IMR-90 (cell line): ENCODE measurements around the gene TCF7L2. TPM values are rescaled to one million over a fixed set of nuclear protein-coding genes. Genes with fewer than 3 reads are reported as not detected.

Experiments
- ATAC-seq: fragments of 200-7000 bp; cut with Tn5 transposase; 2 replicates; pipeline ENCODE4 v1.9.1; 2020; ENCODE audit warnings: low read depth, mild to moderate bottlenecking, moderate library complexity
- BruUV-seq: library from RNA; stranded (reverse); fragments of 400-500 nt; replicated peaks from 2 replicates; lab custom pipeline; 2021; lab: Mats Ljungman, UMichigan
- CTCF ChIA-PET: fragments of 300-600 bp; formaldehyde crosslinking; extraction: SDS; loops from one replicate; lab custom pipeline; 2021; ENCODE audit warnings: antibody characterized with exemption; lab: Yijun Ruan, JAX
- POLR2A ChIA-PET: fragments of 300-600 bp; sonication (Branson Sonifier 250); formaldehyde crosslinking; loops from one replicate; lab custom pipeline; 2022; ENCODE audit warnings: antibody characterized with exemption; ENCODE audit not compliant: unreplicated experiment; lab: Charles Lee
- DNase-seq: peaks from one replicate; pipeline ENCODE4 v3.0.0; 2013
- H2AFZ ChIP-seq: replicated peaks from 2 replicates; pipeline ENCODE3; 2013; ENCODE audit warnings: low read length, mild to moderate bottlenecking; ENCODE audit not compliant: poor library complexity
- H2AK5ac ChIP-seq: 2 replicates; pipeline ENCODE4 v1.6.1; 2013; ENCODE audit warnings: low read depth, low read length, inconsistent platforms
- H2AK9ac ChIP-seq: replicated peaks from 2 replicates; pipeline ENCODE3; 2013; ENCODE audit warnings: mild to moderate bottlenecking, low read depth, low read length, moderate library complexity; ENCODE audit not compliant: poor library complexity
- H2BK120ac ChIP-seq: 2 replicates; pipeline ENCODE4 v1.6.1; 2013; ENCODE audit warnings: low read depth, low read length, inconsistent platforms
- H2BK15ac ChIP-seq: 3 replicates; pipeline ENCODE4 v1.6.1; 2013; ENCODE audit warnings: low read depth, low read length, inconsistent platforms
- H2BK20ac ChIP-seq: 2 replicates; pipeline ENCODE4 v1.6.1; 2013; ENCODE audit warnings: low read depth, mild to moderate bottlenecking, inconsistent platforms, low read length, moderate library complexity
- H2BK5ac ChIP-seq: 2 replicates; pipeline ENCODE4 v1.6.1; 2013; ENCODE audit warnings: mild to moderate bottlenecking, low read depth, low read length, inconsistent platforms; ENCODE audit not compliant: poor library complexity, severe bottlenecking
- H3K14ac ChIP-seq: replicated peaks from 2 replicates; pipeline ENCODE4 v1.6.1; 2013; ENCODE audit warnings: low read depth, low read length, inconsistent platforms
- H3K18ac ChIP-seq: 2 replicates; pipeline ENCODE4 v1.6.1; 2013; ENCODE audit warnings: low read depth, low read length, control low read depth
- H3K23ac ChIP-seq: 2 replicates; pipeline ENCODE4 v1.6.1; 2013; ENCODE audit warnings: low read depth, low read length, inconsistent platforms
- H3K27ac ChIP-seq: 2 replicates; pipeline ENCODE4 v1.5.1; 2013; ENCODE audit warnings: mild to moderate bottlenecking, control low read depth, low read length; ENCODE audit not compliant: insufficient read depth
- H3K27me3 ChIP-seq: 2 replicates; pipeline ENCODE4 v1.6.1; 2013; ENCODE audit warnings: low read length; ENCODE audit not compliant: control insufficient read depth, insufficient read depth
- H3K36me3 ChIP-seq: 2 replicates; pipeline ENCODE4 v1.6.1; 2013; ENCODE audit warnings: low read length, mixed read lengths; ENCODE audit not compliant: control insufficient read depth, insufficient read depth
- H3K4ac ChIP-seq: 2 replicates; pipeline ENCODE4 v1.6.1; 2013; ENCODE audit warnings: low read depth, low read length, inconsistent platforms
- H3K4me1 ChIP-seq: 2 replicates; pipeline ENCODE4 v1.6.1; 2013; ENCODE audit warnings: low read length, mixed read lengths; ENCODE audit not compliant: control insufficient read depth, insufficient read depth
- H3K4me2 ChIP-seq: 2 replicates; pipeline ENCODE4 v1.6.1; 2013; ENCODE audit warnings: low read depth, mild to moderate bottlenecking, control low read depth, low read length, moderate library complexity
- H3K4me3 ChIP-seq: 2 replicates; pipeline ENCODE4 v1.5.1; 2013; ENCODE audit warnings: low read depth, mild to moderate bottlenecking, control low read depth, low read length, moderate library complexity; ENCODE audit not compliant: insufficient read depth
- H3K56ac ChIP-seq: 2 replicates; pipeline ENCODE4 v1.6.1; 2013; ENCODE audit warnings: low read length, inconsistent platforms; ENCODE audit not compliant: insufficient read depth; ENCODE audit errors: extremely low read depth
- H3K79me1 ChIP-seq, 2 experiments: 2 replicates each; pipeline ENCODE4 v1.6.1; 2013; ENCODE audit warnings: low read length in 2 of 2, inconsistent platforms in 1 of 2, low read depth in 1 of 2
- H3K9ac ChIP-seq: 2 replicates; pipeline ENCODE4 v1.6.1; 2013; ENCODE audit warnings: low read depth, low read length, control low read depth
- H3K9me1 ChIP-seq: 2 replicates; pipeline ENCODE4 v1.6.1; 2013; ENCODE audit warnings: low read length, inconsistent platforms; ENCODE audit not compliant: insufficient read depth
- H3K9me3 ChIP-seq: 2 replicates; pipeline ENCODE4 v1.6.1; 2013; ENCODE audit warnings: low read length; ENCODE audit not compliant: control insufficient read depth, insufficient read depth
- H4K20me1 ChIP-seq: 2 replicates; pipeline ENCODE4 v1.6.1; 2013; ENCODE audit warnings: low read length, inconsistent platforms; ENCODE audit not compliant: insufficient read depth
- H4K5ac ChIP-seq: 2 replicates; pipeline ENCODE4 v1.6.1; 2013; ENCODE audit warnings: mild to moderate bottlenecking, low read depth, low read length, control low read depth
- H4K8ac ChIP-seq, 2 experiments: 2 replicates each; pipeline ENCODE4 v1.6.1; 2013; ENCODE audit warnings: low read depth in 2 of 2, low read length in 2 of 2, control low read depth in 1 of 2, inconsistent platforms in 1 of 2
- H4K91ac ChIP-seq: 2 replicates; pipeline ENCODE4 v1.6.1; 2013; ENCODE audit warnings: low read depth, low read length, inconsistent platforms; ENCODE audit not compliant: insufficient read depth
- BHLHE40 ChIP-seq: fragments of 150-350 bp; IDR thresholded peaks from 2 replicates; pipeline ENCODE4 v1.6.1; 2016; ENCODE audit warnings: mild to moderate bottlenecking, low read depth, low read length
- CEBPB ChIP-seq: IDR thresholded peaks from 2 replicates; pipeline ENCODE4 v1.6.1; 2012; ENCODE audit warnings: low read depth, low read length, improper control_type of control experiment
- CHD1 ChIP-seq: IDR thresholded peaks from 2 replicates; pipeline ENCODE4 v1.6.1; 2012; ENCODE audit warnings: low read depth, low read length, improper control_type of control experiment
- CTCF ChIP-seq: conservative IDR thresholded peaks from 2 replicates; pipeline ENCODE4 v1.5.1; 2012; ENCODE audit warnings: mild to moderate bottlenecking, low read depth, low read length, improper control_type of control experiment
- MAFK ChIP-seq: IDR thresholded peaks from 2 replicates; pipeline ENCODE4 v1.6.1; 2012; ENCODE audit warnings: low read depth, low read length, improper control_type of control experiment
- MAZ ChIP-seq: IDR thresholded peaks from 2 replicates; pipeline ENCODE4 v1.6.1; 2012; ENCODE audit warnings: low read depth, mild to moderate bottlenecking, low read length, improper control_type of control experiment, moderate library complexity, borderline replicate concordance
- MXI1 ChIP-seq: IDR thresholded peaks from 2 replicates; pipeline ENCODE4 v1.6.1; 2012; ENCODE audit warnings: low read depth, mild to moderate bottlenecking, low read length, moderate library complexity, borderline replicate concordance
- NFE2L2 ChIP-seq: fragments of 150-350 bp; IDR thresholded peaks from 2 replicates; pipeline ENCODE4 v1.6.1; 2016; ENCODE audit warnings: low read depth, mild to moderate bottlenecking, low read length
- POLR2A ChIP-seq: IDR thresholded peaks from 2 replicates; pipeline ENCODE4 v1.6.1; 2012; ENCODE audit warnings: mild to moderate bottlenecking, low read depth, low read length
- RAD21 ChIP-seq: IDR thresholded peaks from 2 replicates; pipeline ENCODE4 v1.6.1; 2012; ENCODE audit warnings: low read length, improper control_type of control experiment
- RCOR1 ChIP-seq: IDR thresholded peaks from 2 replicates; pipeline ENCODE4 v1.6.1; 2012; ENCODE audit warnings: mild to moderate bottlenecking, low read length, improper control_type of control experiment; ENCODE audit not compliant: insufficient replicate concordance
- SMC3 ChIP-seq: fragments of 150-350 bp; IDR thresholded peaks from 2 replicates; pipeline ENCODE4 v1.6.1; 2016; ENCODE audit warnings: low read depth, mild to moderate bottlenecking, antibody characterized with exemption, low read length, moderate library complexity
- USF2 ChIP-seq: fragments of 150-350 bp; IDR thresholded peaks from 2 replicates; pipeline ENCODE4 v1.6.1; 2017; ENCODE audit warnings: mild to moderate bottlenecking, antibody characterized with exemption, low read length, low read depth
- WGBS, 2 experiments: methylation state at CpG; one replicate each; pipeline versions ENCODE4 v1.1.5 to v1.1.7; 2013; ENCODE audit warnings: missing lambda C conversion rate in 2 of 2; ENCODE audit not compliant: insufficient read length in 1 of 2; ENCODE audit errors: extremely low coverage in 2 of 2; 5-methylcytosine and 5-hydroxymethylcytosine counted together
- dilution Hi-C: fragments of 300-500 bp; cut with HindIII; formaldehyde crosslinking; loops from one replicate; pipeline ENCODE4 v1.14.3; 2018; ENCODE audit warnings: low sequenced_read_pairs; ENCODE audit not compliant: unreplicated experiment
- in situ Hi-C: fragments of 300-500 bp; cut with MboI; formaldehyde crosslinking; loops from 3 replicates; pipeline ENCODE4 v1.14.3; 2019; ENCODE audit warnings: low sequenced_read_pairs, inconsistent platforms, mixed read lengths
- intact Hi-C: fragments of 100-400 bp; cut with micrococcal nuclease; formaldehyde crosslinking; loops from 2 replicates; pipeline ENCODE4 v1.10.0; 2022
- polyA plus RNA-seq, 3 experiments: library from polyadenylated mRNA; depleted of rRNA; stranded (reverse); fragments of >200 nt; gene quantifications; 2 replicates each; pipeline ENCODE4 v1.2.3, GENCODE V29; 2012; ENCODE audit warnings: low replicate concordance in 1 of 3
- total RNA-seq: library from RNA; depleted of rRNA; stranded (reverse); fragments of >200 nt; gene quantifications from 2 replicates; pipeline ENCODE4 v1.2.3, GENCODE V29; 2012

TCF7L2 gene
- total and polyA plus RNA-seq, 2 of the 4 experiments (the other 2 are of a cell fraction): 1.3 to 12.2 TPM

GRCh38 chr10:113027574-113028455, 77.8 kb downstream of the TCF7L2 start:
- no peaks in the 10 kb centered on the region for H3K9me3 ChIP-seq
- no peak overlapping the region; the same call in 1 of the 2 replicates for H4K5ac ChIP-seq
- H2AK9ac ChIP-seq: no peak overlapping the region
- peak overlapping the region; percentile 37 for H3K4me2 ChIP-seq
- H2AK5ac ChIP-seq: no peak overlapping the region
- H2BK5ac ChIP-seq: no peak overlapping the region
- peak overlapping the region; percentile 33; the same call in 1 of the 2 replicates for H3K4ac ChIP-seq
- peak overlapping the region in 1 of 2 experiments; percentile 31; a peak in 1 of 4 replicates for H4K8ac ChIP-seq
- no peak overlapping the region; the same call in 1 of the 2 replicates for H3K18ac ChIP-seq
- DNase-seq: no peak
- peaks cover 32 to 72% of the 10 kb centered on the region in 2 experiments for H3K79me1 ChIP-seq
- no peak overlapping the region for H3K27ac ChIP-seq
- ChIA-PET POLR2A (no interaction called here), CTCF (no interaction called here)
- no peak overlapping the region for H2BK15ac ChIP-seq
- peaks cover 19% of the 10 kb centered on the region for H3K9me1 ChIP-seq
- H3K9ac ChIP-seq: no peak overlapping the region
- H3K4me3 ChIP-seq: no peak overlapping the region
- H2BK20ac ChIP-seq: no peak overlapping the region
- H3K27me3 ChIP-seq: no peaks in the 10 kb centered on the region
- WGBS, 2 experiments: no CpG with 5 or more reads among the region's 15 CpGs
- H3K14ac ChIP-seq: peak overlapping the region; percentile 65
- no TSS peak for BruUV-seq
- H3K56ac ChIP-seq: no peak overlapping the region
- H4K20me1 ChIP-seq: peaks cover 55% of the 10 kb centered on the region
- H3K36me3 ChIP-seq: no peaks in the 10 kb centered on the region
- intact Hi-C loops: no loop called here
- dilution Hi-C loops: no loop called here
- in situ Hi-C loops: no loop called here
- peak; percentile 33 for ATAC-seq
- H3K4me1 ChIP-seq: peaks cover 20% of the 10 kb centered on the region
- H2BK120ac ChIP-seq: no peak overlapping the region
- TF ChIP-seq SMC3 (no peak), NFE2L2 (no peak), RCOR1 (no peak), USF2 (no peak), CEBPB (no peak), MXI1 (no peak), CHD1 (no peak), MAZ (no peak), MAFK (no peak), CTCF (no peak), RAD21 (no peak), BHLHE40 (no peak), POLR2A (no peak)
- H3K23ac ChIP-seq: no peak overlapping the region
- H4K91ac ChIP-seq: no peak overlapping the region; the same call in 1 of the 2 replicates
- peak overlapping the region; percentile 25 for H2AFZ ChIP-seq
